Esophagus squamous epithelium (tissue), 5 donors: ENCODE results near the gene IDE. TPM values are rescaled to one million over a fixed set of nuclear protein-coding genes. Genes with fewer than 3 reads are reported as not detected.
"Not testable (repeated sequence)": the region's sequence is repeated elsewhere in the genome, so short reads cannot be mapped to it uniquely, and the experiment has no call there.

Experiments
- DNase-seq: peaks from one replicate; lab custom pipeline; 2025; lab: John Stamatoyannopoulos, UW
- H3K27ac ChIP-seq, 4 donors: fragments of 200-600 bp; sonication (generic); one replicate each; pipeline ENCODE4 v1.5.1; 2016 to 2019; ENCODE audit warnings: mild to moderate bottlenecking in 1 of 4
- H3K27me3 ChIP-seq, 4 donors: fragments of 200-600 bp; sonication (generic); 1 replicate in 3 of 4; 2 replicates in 1 of 4; pipeline versions ENCODE4 v1.5.1 to v1.6.0; 2017 to 2021; ENCODE audit warnings: antibody characterized with exemption in 1 of 4
- H3K36me3 ChIP-seq, 3 donors: fragments of 200-600 bp; sonication (generic); one replicate each; pipeline ENCODE4 v1.5.1; 2016 to 2019
- H3K4me1 ChIP-seq, 3 donors: fragments of 200-600 bp; sonication (generic); one replicate each; pipeline ENCODE4 v1.5.1; 2017 to 2019
- H3K4me3 ChIP-seq, 4 donors: fragments of 200-600 bp; sonication (generic); 1 replicate in 3 of 4; 2 replicates in 1 of 4; pipeline ENCODE4 v1.5.1; 2016 to 2019; ENCODE audit warnings: mild to moderate bottlenecking in 2 of 4, moderate library complexity in 1 of 4
- H3K9me3 ChIP-seq, 3 donors: fragments of 200-600 bp; sonication (generic); one replicate each; pipeline ENCODE4 v1.5.1; 2016 to 2019
- CTCF ChIP-seq, 6 experiments: fragments of 450-650 bp in 4 of 6; fragments of 200-600 bp in 2 of 6; sonication (generic) in 2 of 6; IDR thresholded peaks; one replicate each; pipeline ENCODE4 v1.5.1; 2016 to 2019; ENCODE audit warnings: antibody characterized with exemption in 6 of 6, mild to moderate bottlenecking in 4 of 6, moderate library complexity in 4 of 6
- POLR2A ChIP-seq, 4 donors: fragments of 450-650 bp; IDR thresholded peaks; one replicate each; pipeline ENCODE4 v1.6.1; 2017; ENCODE audit warnings: antibody characterized with exemption in 4 of 4, mild to moderate bottlenecking in 4 of 4, moderate library complexity in 3 of 4
- WGBS, 2 donors: methylation state at CpG; one replicate each; pipeline ENCODE4 v1.1.5; 2018; 5-methylcytosine and 5-hydroxymethylcytosine counted together
- intact Hi-C: fragments of 100-400 bp; cut with DNase I; formaldehyde crosslinking; loops from one replicate; pipeline ENCODE4 v1.15.0; 2022
- total RNA-seq, 4 donors: library from RNA; depleted of rRNA; stranded (reverse); fragments of >200 nt; gene quantifications; one replicate each; pipeline ENCODE4 v1.1.0, GENCODE V29; 2016
- donor health status: DM: yes; HTN: yes; CAD: no.

Gene IDE
- total RNA-seq, 4 donors from 2014 or later = 26.7 to 36.8 (median 29.5) TPM

- Histone ChIP-seq H3K9me3 (no peaks in the 10 kb centered on the region), H3K27me3 (no peaks in the 10 kb centered on the region), H3K27ac (no peak overlapping the region), H3K36me3 (no peaks in the 10 kb centered on the region), H3K4me3 (no peak overlapping the region), H3K4me1 (no peaks in the 10 kb centered on the region)
- no peak for DNase-seq
- 67 to 82% methylated on average over 1 to 2 of the region's 2 CpGs for WGBS, 2 donors
- intact Hi-C loops = no loop called here
- TF ChIP-seq POLR2A (IDR thresholded peaks at IDR 0.05) (no peak), CTCF (IDR thresholded peaks at IDR 0.05) (no peak)
Observed at GRCh38 chr10:92410501-92410900, 163.4 kb downstream of the IDE start.

DNA sequence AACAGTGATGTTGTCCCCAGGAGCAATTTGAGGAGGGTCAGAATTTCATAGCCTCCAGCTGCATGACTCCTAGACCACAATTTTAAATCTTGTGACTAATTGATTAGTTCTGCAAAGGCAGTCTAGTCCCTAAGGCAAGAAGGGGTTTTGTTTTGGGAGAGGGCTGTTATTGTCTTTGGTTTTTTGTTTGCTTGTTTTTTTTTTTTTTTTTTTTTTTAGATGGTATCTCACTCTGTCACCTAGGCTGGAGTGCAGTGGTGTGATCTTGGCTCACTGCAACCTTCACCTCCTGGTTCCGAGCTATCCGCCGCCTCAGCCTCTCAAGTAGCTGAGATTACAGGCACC lies 165.9 kb downstream of the IDE start:
- intact Hi-C loops = no loop called here
- TF ChIP-seq CTCF (IDR thresholded peaks at IDR 0.05) (no peak), POLR2A (IDR thresholded peaks at IDR 0.05) (no peak)
- DNase-seq = no peak
- no peak overlapping the region for H3K27ac ChIP-seq
- WGBS, 2 donors = 92 to 97% methylated on average over 3 of the region's 3 CpGs
- H3K4me3 ChIP-seq = no peak overlapping the region
- H3K36me3 ChIP-seq = no peaks in the 10 kb centered on the region
- H3K9me3 ChIP-seq = no peaks in the 10 kb centered on the region
- H3K27me3 ChIP-seq = no peaks in the 10 kb centered on the region
- no peaks in the 10 kb centered on the region for H3K4me1 ChIP-seq

DNA sequence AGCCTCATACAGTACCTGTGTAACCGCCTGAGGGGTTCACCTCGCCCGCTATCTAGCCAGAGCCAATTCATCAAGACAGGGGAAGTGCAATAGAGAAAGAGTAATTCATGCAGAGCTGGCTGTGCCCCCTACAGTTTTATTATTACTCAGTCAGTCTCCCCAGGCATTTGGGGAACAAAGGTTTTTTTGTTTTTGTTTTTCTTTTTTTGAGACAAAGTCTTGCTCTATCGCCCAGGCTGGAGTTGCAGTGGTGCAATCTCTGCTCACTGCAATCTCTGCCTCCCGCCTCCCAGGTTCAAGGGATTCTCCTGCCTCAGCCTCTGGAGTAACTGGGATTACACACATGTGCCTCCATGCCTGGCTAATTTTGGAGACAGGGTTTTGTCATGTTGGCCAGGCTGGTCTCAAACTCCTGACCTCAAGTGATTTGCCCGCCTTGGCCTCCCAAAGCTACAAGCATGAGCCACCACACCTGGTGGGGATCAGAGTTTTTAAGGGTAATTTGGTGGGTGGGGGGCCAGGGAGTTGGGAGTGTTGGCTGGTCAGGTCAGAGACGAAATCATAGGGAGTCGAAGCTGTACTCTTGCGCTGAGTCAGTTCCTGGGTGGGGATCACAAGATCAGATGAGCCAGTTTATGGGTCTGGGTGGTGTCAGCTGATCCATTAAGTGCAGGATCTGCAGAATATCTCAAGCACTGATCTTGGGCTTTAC lies 166.4 kb downstream of the IDE start:
- DNase-seq = no peak
- WGBS, 2 donors = 64 to 65% methylated on average over 8 of the region's 9 CpGs
- no peaks in the 10 kb centered on the region for H3K36me3 ChIP-seq
- intact Hi-C loops = no loop called here
- H3K27ac ChIP-seq = no peak overlapping the region
- H3K4me1 ChIP-seq = no peaks in the 10 kb centered on the region
- no peaks in the 10 kb centered on the region for H3K27me3 ChIP-seq
- H3K9me3 ChIP-seq = no peaks in the 10 kb centered on the region
- H3K4me3 ChIP-seq = no peak overlapping the region
- TF ChIP-seq POLR2A (IDR thresholded peaks at IDR 0.05) (no peak), CTCF (IDR thresholded peaks at IDR 0.05) (no peak)

DNA sequence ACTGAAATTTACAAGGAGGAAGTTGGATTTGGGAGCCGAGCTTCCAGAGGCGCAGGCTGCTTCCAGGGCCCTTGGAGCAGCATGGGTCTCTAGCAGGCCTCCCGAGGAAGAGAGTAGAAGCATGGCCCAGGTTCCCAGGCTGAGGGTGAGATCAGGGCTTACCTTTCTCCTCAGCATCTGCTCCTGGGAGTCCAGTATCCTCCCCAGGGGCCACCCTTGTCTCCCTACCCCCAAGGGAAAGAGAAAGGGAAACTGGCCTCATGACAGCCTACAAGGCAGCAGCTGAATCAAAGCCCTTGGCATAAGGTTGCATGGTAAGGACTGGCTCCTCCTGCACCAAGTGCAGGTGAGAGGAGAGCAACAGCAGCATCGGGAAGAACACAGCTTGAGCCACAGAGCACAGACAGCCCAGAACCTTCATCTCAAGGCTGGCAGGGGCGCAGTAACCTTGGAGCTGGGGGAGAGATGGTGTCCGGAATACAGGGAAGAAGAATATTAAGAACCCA lies 168.4 kb downstream of the IDE start:
- Histone ChIP-seq H3K9me3 (no peaks in the 10 kb centered on the region), H3K4me3 (no peak overlapping the region), H3K27ac (no peak overlapping the region), H3K4me1 (no peaks in the 10 kb centered on the region), H3K27me3 (no peaks in the 10 kb centered on the region), H3K36me3 (no peaks in the 10 kb centered on the region)
- TF ChIP-seq CTCF (IDR thresholded peaks at IDR 0.05) (no peak), POLR2A (IDR thresholded peaks at IDR 0.05) (no peak)
- intact Hi-C loops = no loop called here
- 74 to 86% methylated on average over 3 to 5 of the region's 6 CpGs for WGBS, 2 donors
- no peak for DNase-seq

DNA sequence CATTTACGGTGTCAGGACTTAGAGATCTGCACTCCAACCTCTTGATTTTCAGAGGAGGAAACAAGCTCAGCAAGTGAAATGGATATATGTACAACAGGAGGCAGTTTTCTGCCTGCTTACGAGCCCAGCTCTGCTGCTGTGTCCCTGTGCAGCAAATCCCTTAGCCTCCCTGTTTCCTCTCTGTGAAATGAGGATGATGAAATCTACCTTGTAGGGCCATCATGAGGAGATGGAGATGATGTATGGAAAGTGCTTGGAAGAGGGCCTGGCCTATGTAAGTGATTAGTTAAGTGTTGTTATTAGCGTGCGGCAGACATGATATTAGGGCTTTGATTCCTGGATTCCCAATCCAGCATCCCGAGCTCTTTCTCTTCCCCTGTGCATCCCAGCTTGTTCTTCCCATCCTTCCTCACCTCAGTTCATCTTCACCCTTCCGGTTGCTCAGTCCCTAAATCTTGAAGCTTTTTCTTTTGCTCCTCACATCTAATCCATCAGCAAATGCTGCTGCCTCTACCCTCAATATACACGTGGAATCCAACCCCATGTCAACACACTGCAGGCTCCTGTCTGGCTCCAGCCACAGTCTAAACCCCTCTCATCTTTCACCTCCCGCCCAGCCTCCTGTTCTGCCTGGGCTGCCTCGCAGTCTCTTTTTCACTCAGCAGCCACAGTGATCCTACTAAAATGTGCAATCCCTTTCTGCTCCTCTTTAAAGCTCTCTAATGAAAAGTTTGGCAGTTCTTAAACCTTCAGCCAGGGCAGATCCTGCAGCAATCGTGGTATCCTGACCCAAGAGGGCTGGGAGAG lies 169.1 kb downstream of the IDE start:
- no peaks in the 10 kb centered on the region for H3K27me3 ChIP-seq
- intact Hi-C loops = no loop called here
- no peaks in the 10 kb centered on the region for H3K4me1 ChIP-seq
- H3K9me3 ChIP-seq = no peaks in the 10 kb centered on the region
- DNase-seq = no peak
- TF ChIP-seq CTCF (IDR thresholded peaks at IDR 0.05) (no peak), POLR2A (IDR thresholded peaks at IDR 0.05) (no peak)
- no peak overlapping the region for H3K4me3 ChIP-seq
- WGBS, 2 donors = 68 to 69% methylated on average over 8 of the region's 10 CpGs
- H3K36me3 ChIP-seq = no peaks in the 10 kb centered on the region
- H3K27ac ChIP-seq = no peak overlapping the region

- WGBS, 2 donors = 69 to 74% methylated on average over 5 of the region's 5 CpGs
- intact Hi-C loops, DNase-seq: not testable (repeated sequence)
Observed at GRCh38 chr10:92402234-92402633, 171.7 kb downstream of the IDE start.

More at GRCh38 chr10:92402234-92402633, 171.7 kb downstream of the IDE start:
- not testable (repeated sequence) for H3K27me3 ChIP-seq, H3K4me3 ChIP-seq, H3K27ac ChIP-seq, H3K36me3 ChIP-seq, H3K9me3 ChIP-seq, H3K4me1 ChIP-seq
